K562 (cell line): ENCODE data around the gene TNNT3. TPM values are rescaled to one million over a fixed set of nuclear protein-coding genes. Genes with fewer than 3 reads are reported as not detected.

ENCODE experiments used
- ATAC-seq: fragments of 200-7000 bp; cut with Tn5 transposase; 3 replicates; pipeline ENCODE4 v1.9.1; 2020; ENCODE audit warnings: moderate library complexity
- BruUV-seq: library from RNA; stranded (reverse); fragments of 400-500 nt; replicated peaks from 2 replicates; lab custom pipeline; 2021; lab: Mats Ljungman, UMichigan
- CTCF ChIA-PET: fragments of 300-600 bp; formaldehyde crosslinking; extraction: SDS; loops from one replicate; lab custom pipeline; 2021; ENCODE audit warnings: low intra/inter-chr PET ratio; lab: Yijun Ruan, JAX
- POLR2A ChIA-PET: fragments of 300-600, 350-650 bp; sonication (Branson Sonifier 250); formaldehyde crosslinking; extraction: SDS; loops from one replicate; lab custom pipeline; 2021; ENCODE audit warnings: antibody characterized with exemption, inconsistent platforms; lab: Yijun Ruan, JAX
- DNase-seq, 4 experiments: peaks; one replicate each; pipeline versions ENCODE4 v3.0.0 to v3.0.0-alpha.2; 2011 to 2018; ENCODE audit warnings: low spot score in 3 of 4, mixed read lengths in 3 of 4; ENCODE audit errors: extremely low read depth in 1 of 4
- FAIRE-seq: peaks from 2 replicates; lab custom pipeline; 2011; peaks lifted over from hg19 to GRCh38; lab: Jason Lieb, UNC
- H2AFZ ChIP-seq: 2 replicates; pipeline ENCODE4 v1.6.0; 2011; ENCODE audit warnings: low read depth, low read length, control low read depth, inconsistent platforms
- H3K27ac ChIP-seq: fragments of 200-600 bp; 3 replicates; pipeline ENCODE4 v1.8.0; 2011; ENCODE audit warnings: low read depth, mild to moderate bottlenecking, control low read depth, inconsistent platforms, low read length, moderate library complexity, mixed read lengths; ENCODE audit errors: extremely low read depth
- H3K27me3 ChIP-seq, 2 experiments: fragments of 300-600 bp in 1 of 2; 2 replicates in 1 of 2; 3 replicates in 1 of 2; pipeline versions ENCODE4 v1.6.0 to v1.8.0; 2011; ENCODE audit warnings: inconsistent platforms in 2 of 2, low read length in 2 of 2, mild to moderate bottlenecking in 1 of 2, mixed read lengths in 1 of 2, moderate library complexity in 1 of 2; ENCODE audit not compliant: control insufficient read depth in 2 of 2, insufficient read depth in 2 of 2
- H3K36me3 ChIP-seq: fragments of 300-600 bp; 3 replicates; pipeline ENCODE4 v1.8.0; 2011; ENCODE audit warnings: mild to moderate bottlenecking, low read length, inconsistent platforms; ENCODE audit not compliant: control insufficient read depth, insufficient read depth
- H3K4me1 ChIP-seq, 2 experiments: fragments of 200-600 bp in 1 of 2; replicated peaks in 1 of 2; 2 replicates in 1 of 2; 3 replicates in 1 of 2; pipeline versions ENCODE4 v1.5.1 to v1.8.0; 2011; ENCODE audit warnings: inconsistent platforms in 2 of 2, low read length in 2 of 2, mild to moderate bottlenecking in 1 of 2, mixed read lengths in 1 of 2, moderate library complexity in 1 of 2; ENCODE audit not compliant: control insufficient read depth in 2 of 2, insufficient read depth in 2 of 2
- H3K4me2 ChIP-seq: 2 replicates; pipeline ENCODE4 v1.6.1; 2011; ENCODE audit warnings: low read length, control low read depth, inconsistent platforms, mixed read lengths; ENCODE audit not compliant: insufficient read depth
- H3K4me3 ChIP-seq: fragments of 200-600 bp; sonication (generic), shearing (Covaris generic); 2 replicates; pipeline ENCODE4 v1.5.1; 2016; ENCODE audit warnings: control low read depth, inconsistent platforms
- H3K79me2 ChIP-seq: fragments of 200-600 bp; 3 replicates; pipeline ENCODE4 v1.8.0; 2011; ENCODE audit warnings: low read length, inconsistent platforms; ENCODE audit not compliant: control insufficient read depth, insufficient read depth
- H3K9ac ChIP-seq, 2 experiments: 2 replicates each; pipeline versions ENCODE4 v1.6.0 to v1.6.1; 2011; ENCODE audit warnings: low read depth in 2 of 2, low read length in 2 of 2, control low read depth in 1 of 2, inconsistent platforms in 1 of 2, mild to moderate bottlenecking in 1 of 2, mixed read lengths in 1 of 2; ENCODE audit not compliant: insufficient read depth in 1 of 2
- H3K9me1 ChIP-seq: one replicate; pipeline ENCODE4 v1.6.0; 2011; ENCODE audit warnings: inconsistent platforms, mild to moderate bottlenecking, low read length, moderate library complexity; ENCODE audit not compliant: control insufficient read depth, insufficient read depth
- H3K9me3 ChIP-seq: replicated peaks from 2 replicates; pipeline ENCODE4 v1.5.1; 2011; ENCODE audit warnings: low read depth, low read length, inconsistent platforms; ENCODE audit not compliant: control insufficient read depth, insufficient read depth
- H4K20me1 ChIP-seq: replicated peaks from 2 replicates; pipeline ENCODE4 v1.6.1; 2011; ENCODE audit warnings: low read length, inconsistent platforms, mixed read lengths; ENCODE audit not compliant: control insufficient read depth, insufficient read depth
- E2F5 ChIP-seq: sonication (generic); formaldehyde crosslinking; IDR thresholded peaks from 2 replicates; pipeline ENCODE4 v1.8.0; 2022; ENCODE audit warnings: mild to moderate bottlenecking, missing genetic modification reagents
- ESRRB ChIP-seq: fragments of 250-450 bp; sonication (Bioruptor Pico); IDR thresholded peaks from 2 replicates; pipeline ENCODE4 v1.5.0; 2020; ENCODE audit warnings: mild to moderate bottlenecking, moderate library complexity, borderline replicate concordance
- FOXK2 ChIP-seq, 2 experiments: fragments of 450-650 bp; IDR thresholded peaks in 1 of 2; conservative IDR thresholded peaks in 1 of 2; 2 replicates each; pipeline ENCODE4 v1.6.1; 2016; ENCODE audit warnings: low read depth in 2 of 2, mild to moderate bottlenecking in 1 of 2
- KLF13 ChIP-seq: fragments of 450-650 bp; IDR thresholded peaks from 2 replicates; pipeline ENCODE4 v1.6.1; 2016; ENCODE audit warnings: missing genetic modification characterization, low read depth, mild to moderate bottlenecking, missing compliant biosample characterization, moderate library complexity, borderline replicate concordance
- L3MBTL2 ChIP-seq: fragments of 450-650 bp; IDR thresholded peaks from 2 replicates; pipeline ENCODE4 v1.6.1; 2016; ENCODE audit warnings: mild to moderate bottlenecking, moderate library complexity
- LCOR ChIP-seq: sonication (generic); formaldehyde crosslinking; IDR thresholded peaks from 2 replicates; pipeline ENCODE4 v1.8.0; 2022; ENCODE audit warnings: mild to moderate bottlenecking, missing genetic modification reagents
- MAFK ChIP-seq: IDR thresholded peaks from 2 replicates; pipeline ENCODE4 v1.6.1; 2011; ENCODE audit warnings: low read length, improper control_type of control experiment
- MAX ChIP-seq: sonication (generic); formaldehyde crosslinking; IDR thresholded peaks from 2 replicates; pipeline ENCODE4 v1.9.0; 2022; ENCODE audit warnings: mild to moderate bottlenecking, missing genetic modification reagents
- POLR2A ChIP-seq: fragments of 450-650 bp; conservative IDR thresholded peaks from 2 replicates; pipeline ENCODE4 v1.6.1; 2016
- RNF2 ChIP-seq: sonication (generic); IDR thresholded peaks from 2 replicates; pipeline ENCODE4 v1.6.1; 2016
- U2AF1 ChIP-seq: fragments of 200-400 bp; formaldehyde crosslinking; optimal IDR thresholded peaks from 2 replicates; pipeline ENCODE3; 2017; ENCODE audit warnings: mild to moderate bottlenecking, low read depth, low read length, moderate library complexity
- XRCC4 ChIP-seq: IDR thresholded peaks from one replicate; pipeline ENCODE4 v1.6.1; 2011; ENCODE audit not compliant: insufficient read depth, insufficient read length; ENCODE audit errors: extremely low read depth
- ZFP91 ChIP-seq: sonication (generic); formaldehyde crosslinking; IDR thresholded peaks from 2 replicates; pipeline ENCODE4 v1.8.0; 2022; ENCODE audit warnings: mild to moderate bottlenecking, missing genetic modification reagents
- ZNF24 ChIP-seq: fragments of 450-650 bp; IDR thresholded peaks from 2 replicates; pipeline ENCODE4 v1.6.1; 2016
- WGBS: fragments of 100-300 bp; shearing (Covaris generic); methylation state at CpG from one replicate; pipeline ENCODE4 v1.1.6; 2016; ENCODE audit warnings: low coverage, mixed read lengths; ENCODE audit not compliant: insufficient coverage; ENCODE audit errors: missing lambda C conversion rate; 5-methylcytosine and 5-hydroxymethylcytosine counted together
- in situ Hi-C: fragments of 300-500 bp; cut with MboI; formaldehyde crosslinking; loops from 4 replicates; pipeline ENCODE4 v1.15.0; 2018; ENCODE audit warnings: inconsistent platforms, mixed read lengths
- intact Hi-C: fragments of 100-400 bp; cut with micrococcal nuclease; formaldehyde crosslinking; loops from 2 replicates; pipeline ENCODE4 v1.14.2; 2022
- polyA plus RNA-seq, 8 experiments: library from polyadenylated mRNA; depleted of rRNA in 4 of 8; stranded (reverse) in 5 of 8; unstranded in 3 of 8; fragments of >200 nt; fragmentation: Nextera tagmentation in 2 of 8; fragmentation: Illumina TruSeq in 1 of 8; extraction: Ambion mirVana in 2 of 8; extraction: Trizol in 1 of 8; gene quantifications; 2 replicates each; pipeline versions ENCODE4 v1.2.1 to v1.2.3, GENCODE V29; 2011 to 2014; ENCODE audit warnings: inconsistent platforms in 1 of 8, missing spikeins in 1 of 8
- total RNA-seq, 7 experiments: library from RNA; depleted of rRNA in 6 of 7; stranded (reverse); fragments of >200 nt in 6 of 7; fragmentation: Illumina TruSeq in 2 of 7; extraction: Trizol in 2 of 7; gene quantifications; 2 replicates each; pipeline versions ENCODE4 v1.2.1 to v1.2.3, GENCODE V29; 2011 to 2021; ENCODE audit warnings: low replicate concordance in 1 of 7
- TF ChIP-seq, protein P1 (sequence below): fragments of 150-350 bp; IDR thresholded peaks from 2 replicates; pipeline ENCODE4 v1.6.1; 2014; ENCODE audit warnings: low read depth, mild to moderate bottlenecking, low read length, borderline replicate concordance
- TF ChIP-seq, protein P2 (sequence below), 2 experiments: fragments of 450-650 bp; IDR thresholded peaks; 2 replicates each; pipeline ENCODE4 v1.6.1; 2016

Gene TNNT3
- total and polyA plus RNA-seq, 9 of the 15 experiments (the other 6 are each of a cell fraction or from before 2014, with no cell fraction given) = 0.10 TPM; not detected in 8

- in situ Hi-C loops = no loop called here
- H3K4me2 ChIP-seq = no peak overlapping the region
- CTCF ChIA-PET = no interaction called here
- TF ChIP-seq E2F5 (CRISPR knock-in tag) (no peak), U2AF1 (no peak), L3MBTL2 (no peak), ESRRB (CRISPR knock-in tag) (no peak), POLR2A (no peak), FOXK2 (conservative IDR thresholded peaks at IDR 0.05 in 1 of 2, IDR thresholded peaks at IDR 0.05 in 1 of 2; ENCODE audit: low read depth in 2 of 2) (no peak), ZFP91 (CRISPR knock-in tag) (no peak), RNF2 (no peak), XRCC4 (no peak), MAX (CRISPR knock-in tag) (no peak), MAFK (no peak), KLF13 (tag) (no peak), ZNF24 (no peak), LCOR (CRISPR knock-in tag) (no peak)
- TF ChIP-seq, protein P1, sequence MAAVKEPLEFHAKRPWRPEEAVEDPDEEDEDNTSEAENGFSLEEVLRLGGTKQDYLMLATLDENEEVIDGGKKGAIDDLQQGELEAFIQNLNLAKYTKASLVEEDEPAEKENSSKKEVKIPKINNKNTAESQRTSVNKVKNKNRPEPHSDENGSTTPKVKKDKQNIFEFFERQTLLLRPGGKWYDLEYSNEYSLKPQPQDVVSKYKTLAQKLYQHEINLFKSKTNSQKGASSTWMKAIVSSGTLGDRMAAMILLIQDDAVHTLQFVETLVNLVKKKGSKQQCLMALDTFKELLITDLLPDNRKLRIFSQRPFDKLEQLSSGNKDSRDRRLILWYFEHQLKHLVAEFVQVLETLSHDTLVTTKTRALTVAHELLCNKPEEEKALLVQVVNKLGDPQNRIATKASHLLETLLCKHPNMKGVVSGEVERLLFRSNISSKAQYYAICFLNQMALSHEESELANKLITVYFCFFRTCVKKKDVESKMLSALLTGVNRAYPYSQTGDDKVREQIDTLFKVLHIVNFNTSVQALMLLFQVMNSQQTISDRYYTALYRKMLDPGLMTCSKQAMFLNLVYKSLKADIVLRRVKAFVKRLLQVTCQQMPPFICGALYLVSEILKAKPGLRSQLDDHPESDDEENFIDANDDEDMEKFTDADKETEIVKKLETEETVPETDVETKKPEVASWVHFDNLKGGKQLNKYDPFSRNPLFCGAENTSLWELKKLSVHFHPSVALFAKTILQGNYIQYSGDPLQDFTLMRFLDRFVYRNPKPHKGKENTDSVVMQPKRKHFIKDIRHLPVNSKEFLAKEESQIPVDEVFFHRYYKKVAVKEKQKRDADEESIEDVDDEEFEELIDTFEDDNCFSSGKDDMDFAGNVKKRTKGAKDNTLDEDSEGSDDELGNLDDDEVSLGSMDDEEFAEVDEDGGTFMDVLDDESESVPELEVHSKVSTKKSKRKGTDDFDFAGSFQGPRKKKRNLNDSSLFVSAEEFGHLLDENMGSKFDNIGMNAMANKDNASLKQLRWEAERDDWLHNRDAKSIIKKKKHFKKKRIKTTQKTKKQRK = no peak
- TF ChIP-seq, protein P2, sequence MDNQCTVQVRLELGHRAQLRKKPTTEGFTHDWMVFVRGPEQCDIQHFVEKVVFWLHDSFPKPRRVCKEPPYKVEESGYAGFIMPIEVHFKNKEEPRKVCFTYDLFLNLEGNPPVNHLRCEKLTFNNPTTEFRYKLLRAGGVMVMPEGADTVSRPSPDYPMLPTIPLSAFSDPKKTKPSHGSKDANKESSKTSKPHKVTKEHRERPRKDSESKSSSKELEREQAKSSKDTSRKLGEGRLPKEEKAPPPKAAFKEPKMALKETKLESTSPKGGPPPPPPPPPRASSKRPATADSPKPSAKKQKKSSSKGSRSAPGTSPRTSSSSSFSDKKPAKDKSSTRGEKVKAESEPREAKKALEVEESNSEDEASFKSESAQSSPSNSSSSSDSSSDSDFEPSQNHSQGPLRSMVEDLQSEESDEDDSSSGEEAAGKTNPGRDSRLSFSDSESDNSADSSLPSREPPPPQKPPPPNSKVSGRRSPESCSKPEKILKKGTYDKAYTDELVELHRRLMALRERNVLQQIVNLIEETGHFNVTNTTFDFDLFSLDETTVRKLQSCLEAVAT (IDR thresholded peaks at IDR 0.05) = no peak
These were observed 51.5 kb downstream of the TNNT3 start for GRCh38 chr11:1970956-1971355.

More at GRCh38 chr11:1970956-1971355, 51.5 kb downstream of the TNNT3 start:
- Histone ChIP-seq H3K9me3 (no peaks in the 10 kb centered on the region), H3K27me3 (no peaks in the 10 kb centered on the region), H2AFZ (no peak overlapping the region), H3K4me1 (no peaks in the 10 kb centered on the region), H3K79me2 (no peaks in the 10 kb centered on the region), H3K36me3 (no peaks in the 10 kb centered on the region), H3K4me3 (no peak overlapping the region), H3K9ac (no peak overlapping the region), H3K9me1 (no peaks in the 10 kb centered on the region), H3K27ac (no peak overlapping the region), H4K20me1 (no peaks in the 10 kb centered on the region)
- POLR2A ChIA-PET = interaction anchor here (1.2 kb wide), 1 partner anchor 19 kb away, joined by 3 read pairs; no protein-coding TSS in a partner anchor
- DNase-seq (no peak), ATAC-seq (no peak), FAIRE-seq (no peak)
- BruUV-seq = no TSS peak
- intact Hi-C loops = no loop called here
- no CpG with 5 or more reads among the region's 15 CpGs for WGBS
